GM11168 (cell line): ENCODE results near the gene PXN.
"Not testable (repeated sequence)": the region's sequence is repeated elsewhere in the genome, so short reads cannot be mapped to it uniquely, and the experiment has no call there.

ENCODE experiments used
- in situ Hi-C: fragments of 300-500 bp; cut with MboI; formaldehyde crosslinking; loops from one replicate; pipeline ENCODE4 v1.12.0; 2022; ENCODE audit warnings: low sequenced_read_pairs; ENCODE audit not compliant: unreplicated experiment

The PXN gene

GRCh38 chr12:120242971-120243699, 22.4 kb downstream of the PXN start:
- in situ Hi-C loops = no loop called here

DNA sequence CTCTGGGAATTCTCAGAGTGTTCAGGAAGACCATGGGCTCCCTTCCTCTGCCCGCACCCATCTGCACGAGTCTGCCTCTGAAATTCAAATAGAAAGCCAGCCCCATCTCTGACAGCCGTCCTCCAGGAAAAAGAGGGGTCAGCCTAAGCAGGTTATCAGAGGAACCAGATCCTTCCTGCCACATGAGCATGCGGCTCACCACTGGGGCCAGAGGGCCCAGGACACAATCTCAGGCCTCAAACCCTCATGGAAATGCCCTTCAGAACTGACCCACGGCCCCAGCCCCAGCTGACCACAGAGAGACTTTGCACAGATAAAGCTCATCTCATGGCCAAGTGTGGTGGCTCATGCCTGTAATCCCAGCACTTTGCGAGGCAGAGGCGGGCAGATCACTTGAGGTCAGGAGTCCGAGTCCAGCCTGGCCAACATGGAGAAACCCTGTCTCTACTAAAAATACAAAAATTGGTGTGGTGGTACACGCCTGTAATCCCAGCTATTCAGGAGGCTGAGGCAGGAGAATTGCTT, 23.2 kb downstream of the PXN start:
- in situ Hi-C loops = no loop called here

- in situ Hi-C loops = no loop called here
Observed at GRCh38 chr12:120241561-120242274, 23.8 kb downstream of the PXN start.

DNA sequence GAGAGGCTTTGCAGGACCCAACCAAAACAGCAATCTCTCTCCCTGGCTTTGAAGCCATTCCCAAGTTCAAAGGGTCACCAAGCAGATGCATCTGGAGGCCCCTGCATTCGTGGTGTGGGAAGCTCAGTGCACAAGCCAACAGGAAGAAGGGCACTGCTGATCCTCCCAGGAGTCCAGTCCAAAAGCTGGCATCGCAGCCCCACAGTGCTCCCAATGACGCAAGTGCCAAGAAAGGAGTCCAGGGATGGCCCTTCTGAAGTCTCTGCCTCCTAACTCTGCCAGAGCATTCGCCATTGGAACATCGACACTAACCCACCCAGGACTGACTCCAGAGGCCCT, 25.1 kb downstream of the PXN start:
- in situ Hi-C loops = no loop called here

GRCh38 chr12:120239776-120240494, 25.6 kb downstream of the PXN start:
- in situ Hi-C loops = no loop called here

DNA sequence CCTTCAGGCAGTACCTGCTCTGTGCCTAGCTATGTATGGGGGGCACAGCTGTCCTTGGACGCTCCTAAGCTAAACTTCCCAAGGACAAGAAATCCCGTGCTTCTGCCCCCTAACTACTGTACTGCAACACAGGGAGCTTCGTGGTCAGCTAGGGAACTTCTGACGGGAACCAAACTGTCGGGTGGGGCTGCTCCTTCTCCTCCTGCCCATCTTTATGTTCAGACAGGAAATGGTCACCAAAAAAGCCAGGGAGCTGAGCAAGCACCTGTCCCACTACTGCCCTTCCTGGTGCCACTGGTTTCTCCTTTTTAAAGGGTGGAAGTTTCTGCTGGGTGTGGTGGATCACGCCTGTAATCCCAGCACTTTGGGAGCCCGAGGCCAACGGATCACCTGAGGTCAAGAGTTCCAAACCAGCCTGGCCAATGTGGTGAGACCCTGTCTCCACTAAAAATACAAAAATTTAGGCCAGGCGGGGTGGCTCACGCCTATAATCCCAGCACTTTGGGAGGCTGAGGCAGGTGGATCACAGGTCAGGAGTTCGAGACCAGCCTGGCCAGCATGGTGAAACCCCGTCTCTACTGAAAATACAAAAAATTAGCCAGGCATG, 26.6 kb downstream of the PXN start:
- in situ Hi-C loops = no loop called here

GRCh38 chr12:120238217-120238616, 27.3 kb downstream of the PXN start:
- in situ Hi-C loops = no loop called here

DNA sequence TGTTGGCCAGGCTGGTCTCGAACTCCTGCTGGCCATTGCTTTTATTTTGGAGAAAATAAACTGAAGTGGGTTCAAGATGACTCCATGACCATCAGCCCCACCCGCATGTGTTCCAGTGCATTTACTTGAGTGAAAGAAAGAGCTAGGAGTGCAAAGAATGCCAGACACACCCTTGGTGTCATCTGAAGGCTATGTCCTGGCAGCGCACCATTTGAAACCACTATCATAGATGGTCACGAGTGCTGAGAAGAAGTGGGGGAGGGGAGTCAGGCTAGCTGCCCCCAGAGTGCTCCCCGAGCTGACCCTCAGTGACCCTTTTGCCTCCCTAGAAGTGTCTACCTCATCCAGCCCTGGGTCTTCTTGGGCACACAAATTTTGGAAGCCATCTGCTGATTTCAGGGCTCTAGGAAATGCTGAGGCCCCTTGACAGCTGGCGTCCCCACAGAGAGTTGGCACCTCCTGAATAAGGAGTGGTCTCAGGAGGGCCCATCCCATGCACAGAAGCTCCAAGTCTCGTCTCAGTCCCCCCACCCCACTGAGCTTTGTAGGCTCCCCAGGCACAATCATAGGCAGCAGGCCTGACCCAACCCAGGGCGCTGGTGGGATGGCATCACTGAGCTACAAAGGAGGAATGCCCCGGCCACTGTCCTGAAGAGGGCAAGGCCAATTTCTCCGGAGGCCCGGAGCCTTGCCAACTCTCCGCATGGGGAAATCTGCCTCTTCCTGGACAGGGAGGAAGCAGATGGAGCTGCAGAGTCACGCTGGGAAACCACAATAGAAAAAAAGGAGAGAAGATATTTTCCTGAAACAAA, 28.0 kb downstream of the PXN start:
- in situ Hi-C loops = no loop called here

- in situ Hi-C loops = not testable (repeated sequence)
Observed at GRCh38 chr12:120236809-120237208, 28.7 kb downstream of the PXN start.

GRCh38 chr12:120235369-120236323, 29.9 kb downstream of the PXN start:
- in situ Hi-C loops = no loop called here

DNA sequence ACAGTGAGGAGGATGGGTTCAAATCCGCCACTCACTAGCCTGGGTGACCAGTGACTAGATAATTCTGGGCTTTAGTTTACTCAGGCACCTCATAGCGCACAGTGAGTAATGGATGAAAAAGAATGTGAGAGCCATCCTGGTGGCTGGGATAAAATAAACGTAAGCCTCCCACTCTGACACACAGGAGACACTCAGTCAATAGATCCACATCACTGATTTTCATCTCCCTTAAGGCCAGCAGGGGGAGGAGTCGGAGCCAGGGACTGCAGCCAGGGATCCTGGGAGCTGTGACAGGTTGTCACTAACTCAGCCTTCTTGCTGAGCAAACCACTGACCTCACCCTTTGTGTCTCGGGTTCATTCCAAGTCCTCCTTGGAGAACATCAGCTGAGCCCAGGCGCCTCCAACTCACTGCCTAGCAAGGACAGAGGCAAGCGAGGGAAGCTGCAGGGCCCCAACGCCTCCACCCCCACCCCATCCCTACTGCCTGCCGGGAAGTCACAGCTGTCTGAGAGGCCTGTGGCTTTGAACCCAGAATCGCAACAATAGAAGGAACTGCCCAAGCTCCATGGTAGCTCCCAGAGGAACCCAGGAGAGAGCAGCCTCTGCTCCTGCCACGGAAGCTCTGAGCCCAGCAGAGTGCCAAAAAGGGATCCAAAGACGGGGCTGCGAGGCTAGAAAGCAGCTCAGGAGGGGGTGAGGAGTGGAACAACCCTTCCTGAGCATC, 30.7 kb downstream of the PXN start:
- in situ Hi-C loops = no loop called here

DNA sequence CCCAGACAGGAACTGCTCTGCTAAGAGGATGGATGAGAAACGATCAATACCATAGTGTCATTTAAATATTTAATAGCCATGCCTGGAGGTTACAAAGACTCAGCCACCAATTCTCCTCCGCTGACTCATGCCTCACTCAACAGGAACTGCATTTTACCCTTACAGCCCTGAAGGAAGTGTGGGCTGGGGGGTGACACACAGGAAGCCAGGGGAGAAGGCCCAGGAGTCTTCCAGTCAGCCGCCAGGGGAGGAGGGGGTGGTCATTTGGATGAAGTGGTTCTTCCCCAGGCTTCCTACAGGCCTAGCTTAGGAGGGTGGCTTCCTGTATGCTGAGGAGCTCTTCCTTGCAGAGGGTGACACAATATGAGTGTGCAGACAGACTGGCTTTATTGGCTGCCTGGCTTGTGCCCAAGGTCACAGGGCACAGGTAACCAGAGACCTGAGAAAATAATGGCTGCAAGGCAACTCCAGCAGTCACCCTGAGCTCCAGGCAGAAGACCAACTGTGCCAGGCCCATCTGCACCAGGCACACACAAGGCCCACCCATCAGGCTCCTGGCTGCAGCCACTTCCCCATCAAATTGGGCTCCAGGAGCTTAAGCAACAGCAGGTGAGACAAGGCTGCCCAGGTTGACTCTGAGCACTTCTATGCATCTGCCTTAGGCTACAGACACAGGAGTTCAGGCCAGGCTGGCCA, 34.1 kb downstream of the PXN start:
- in situ Hi-C loops = no loop called here

- in situ Hi-C loops = no loop called here
Observed at GRCh38 chr12:120230974-120231315, 34.6 kb downstream of the PXN start.

DNA sequence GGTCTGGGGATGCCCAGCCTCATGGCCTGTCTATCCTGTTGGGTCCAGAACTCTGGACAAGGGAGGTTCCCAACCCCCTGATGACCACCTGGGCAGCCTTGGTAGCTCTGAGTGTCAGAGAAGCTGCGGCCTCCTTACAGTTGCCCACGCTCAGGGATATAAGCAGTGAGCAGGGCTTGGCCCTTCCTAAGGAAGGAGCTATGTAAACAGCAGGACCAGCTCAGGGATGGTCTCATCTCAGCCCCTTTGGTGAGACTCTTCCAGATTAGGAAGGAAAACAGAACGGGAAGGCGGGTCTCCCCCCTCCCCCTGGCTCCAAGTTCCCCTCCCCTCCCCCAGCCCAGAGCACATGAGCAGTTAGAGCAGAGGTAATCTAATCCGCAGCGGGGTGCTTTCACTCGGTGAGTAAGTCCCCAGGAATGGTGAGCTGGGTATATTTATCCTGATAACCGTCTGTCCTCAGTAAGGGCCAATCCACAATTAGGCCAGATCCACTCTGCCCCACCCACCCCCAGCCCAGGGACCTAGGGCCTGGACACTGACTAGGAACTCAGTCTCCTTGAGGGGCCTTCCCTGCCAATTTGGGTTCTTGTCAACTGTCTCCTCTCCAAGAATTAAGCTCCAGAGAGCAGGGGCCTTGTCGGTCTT, 35.1 kb downstream of the PXN start:
- in situ Hi-C loops = no loop called here

DNA sequence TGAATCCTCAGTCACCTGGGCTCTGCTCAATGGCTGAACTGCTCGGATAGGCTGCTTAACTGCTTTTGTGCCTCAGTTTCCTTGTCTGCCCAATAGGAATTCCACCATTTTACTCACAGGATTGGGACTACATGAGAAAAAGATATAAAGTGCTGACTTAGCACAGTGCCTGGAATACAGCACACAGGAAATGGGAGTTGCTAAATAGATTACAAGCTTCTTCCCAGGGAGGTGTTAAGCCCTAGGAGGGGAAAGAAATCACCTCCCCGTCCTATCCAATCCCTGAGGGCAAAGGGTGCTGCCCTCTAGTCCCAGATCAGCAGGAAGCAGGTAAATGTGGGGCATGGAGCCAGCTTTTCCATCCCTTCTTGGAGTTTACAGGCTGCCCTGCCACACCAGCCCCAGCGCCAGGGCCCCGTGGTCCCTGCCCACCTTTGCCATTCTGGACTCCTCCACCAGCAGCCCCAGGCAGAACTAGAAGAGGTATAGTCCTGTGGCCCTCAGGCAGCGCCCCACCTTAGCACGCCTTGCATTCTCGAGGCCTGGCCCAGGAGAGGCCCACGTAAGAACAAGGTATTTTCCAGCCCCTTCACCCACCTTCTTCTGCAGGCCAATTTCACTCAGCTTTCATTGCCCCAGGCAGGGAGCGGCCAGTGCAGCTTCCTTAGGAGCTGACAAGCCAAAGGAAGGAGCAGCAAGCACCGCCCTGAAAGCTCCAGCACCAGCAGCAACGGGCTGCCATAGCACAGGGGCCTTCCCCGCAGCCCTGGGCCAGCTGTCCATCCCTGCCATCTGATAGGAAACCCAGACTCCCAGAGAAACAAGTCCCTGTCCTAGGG, 35.8 kb downstream of the PXN start:
- in situ Hi-C loops = loop anchor here (5.0 kb wide), 1 partner anchor 38 kb away; the partner anchor contains the start of gene PXN

DNA sequence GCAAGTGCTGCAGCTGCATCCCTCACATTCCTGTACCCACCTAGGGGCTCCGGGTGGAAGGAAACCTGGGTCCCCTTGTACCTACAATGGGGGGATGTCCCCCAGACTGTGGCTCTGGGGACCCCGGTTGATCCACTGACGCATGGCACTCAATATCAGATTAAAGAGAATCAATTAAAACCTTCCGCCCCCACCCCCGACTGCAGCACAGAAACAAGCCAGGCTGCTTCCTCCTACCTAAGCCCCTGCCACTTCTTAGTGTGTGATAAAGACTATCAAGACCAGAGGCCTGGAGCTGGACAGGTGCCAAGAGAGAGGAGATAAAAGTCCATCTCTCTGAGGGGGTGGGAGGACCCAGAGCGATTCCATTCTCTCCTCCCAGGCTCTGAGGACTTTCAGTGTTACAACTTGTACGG, 36.5 kb downstream of the PXN start:
- in situ Hi-C loops = loop anchor here (5.0 kb wide), 1 partner anchor 38 kb away; the partner anchor contains the start of gene PXN
